ENCODE data around the gene TPPP2. TPM values are rescaled to one million over a fixed set of nuclear protein-coding genes. Genes with fewer than 3 reads are reported as not detected.

TPPP2 gene
- total RNA-seq, 3 donors from 2014 or later = 0.58 to 2.3 TPM; not detected in 1

GRCh38 chr14:21030531-21030930 lies 514 bp downstream of the TPPP2 start:
- no peak for TF ChIP-seq CTCF (IDR thresholded peaks at IDR 0.05)
- no peaks in the 10 kb centered on the region for H3K9me3 ChIP-seq
- H3K36me3 ChIP-seq (ENCODE audit: low read depth) = no peaks in the 10 kb centered on the region
- H3K4me1 ChIP-seq (ENCODE audit: low read depth) = no peaks in the 10 kb centered on the region
- DNase-seq (no peak), ATAC-seq (no peak)
- no peak overlapping the region for H3K4me3 ChIP-seq
- intact Hi-C loops (cut with DNase I, micrococcal nuclease) = no loop called here

GRCh38 chr14:21032326-21033132 lies 2.5 kb downstream of the TPPP2 start:
- H3K9me3 ChIP-seq = no peaks in the 10 kb centered on the region
- no peaks in the 10 kb centered on the region for H3K4me1 ChIP-seq (ENCODE audit: low read depth)
- ATAC-seq = no peak
- DNase-seq = no peak
- H3K36me3 ChIP-seq (ENCODE audit: low read depth) = no peaks in the 10 kb centered on the region
- intact Hi-C loops (cut with DNase I, micrococcal nuclease) = no loop called here
- no peak overlapping the region for H3K4me3 ChIP-seq
- TF ChIP-seq CTCF (IDR thresholded peaks at IDR 0.05) = no peak

GRCh38 chr14:21033133-21033698 lies 3.2 kb downstream of the TPPP2 start:
- Histone ChIP-seq H3K9me3 (no peaks in the 10 kb centered on the region), H3K4me3 (no peak overlapping the region), H3K4me1 (ENCODE audit: low read depth) (peaks cover 3% of the 10 kb centered on the region), H3K36me3 (ENCODE audit: low read depth) (no peaks in the 10 kb centered on the region)
- no peak for ATAC-seq
- no peak for DNase-seq
- intact Hi-C loops (cut with DNase I, micrococcal nuclease) = no loop called here
- TF ChIP-seq CTCF (IDR thresholded peaks at IDR 0.05) = no peak

- no peak for TF ChIP-seq CTCF (IDR thresholded peaks at IDR 0.05)
- intact Hi-C loops (cut with DNase I, micrococcal nuclease) = no loop called here
- Histone ChIP-seq H3K4me1 (ENCODE audit: low read depth) (peaks cover 17% of the 10 kb centered on the region), H3K9me3 (no peaks in the 10 kb centered on the region), H3K4me3 (no peak within 1 kb of the TSS), H3K36me3 (ENCODE audit: low read depth) (no peaks in the 10 kb centered on the region)
- ATAC-seq (no peak), DNase-seq (no peak)
Measured at GRCh38 chr14:21034707-21035106, 4.7 kb downstream of the TPPP2 start, which contains the start of gene RNASE13. TSS of gene RNASE13 (minus strand) at chr14:21034807. CDS start at chr14:21034288, 519 bp downstream.

GRCh38 chr14:21036751-21037150 lies 6.7 kb downstream of the TPPP2 start:
- Histone ChIP-seq H3K9me3 (no peaks in the 10 kb centered on the region), H3K36me3 (ENCODE audit: low read depth) (no peaks in the 10 kb centered on the region), H3K4me1 (ENCODE audit: low read depth) (peaks cover 20% of the 10 kb centered on the region), H3K4me3 (no peak overlapping the region)
- intact Hi-C loops (cut with DNase I, micrococcal nuclease) = no loop called here
- TF ChIP-seq CTCF (IDR thresholded peaks at IDR 0.05) = no peak
- DNase-seq (no peak), ATAC-seq (no peak)

Data from mucosa of descending colon (tissue), 3 donors.